NAMALWA (cell line): ENCODE results near the gene OR6B2.

Experiments used
- DNase-seq: peaks from one replicate; pipeline ENCODE4 v3.0.0-alpha.2; 2015; ENCODE audit warnings: low spot score

Gene OR6B2

GRCh38 chr2:240041363-240041762, 11.1 kb upstream of the OR6B2 start:
- no peak for DNase-seq

GRCh38 chr2:240037358-240037757, 7.1 kb upstream of the OR6B2 start:
- DNase-seq, result no peak

- no peak for DNase-seq
These were observed 3.1 kb upstream of the OR6B2 start for GRCh38 chr2:240033330-240033678.

- no peak for DNase-seq
These were observed 2.4 kb upstream of the OR6B2 start for GRCh38 chr2:240032406-240033329.

GRCh38 chr2:240024766-240025165, 5.5 kb downstream of the OR6B2 start:
- peak; percentile 62 for DNase-seq

GRCh38 chr2:240023792-240024191, 6.4 kb downstream of the OR6B2 start:
- DNase-seq, result no peak

- peak; percentile 71 for DNase-seq
These were observed 8.6 kb downstream of the OR6B2 start for GRCh38 chr2:240021488-240022104.

- no peak for DNase-seq
These were observed 12.0 kb downstream of the OR6B2 start for GRCh38 chr2:240018071-240018750.

GRCh38 chr2:240014327-240014726, 15.9 kb downstream of the OR6B2 start:
- no peak for DNase-seq

GRCh38 chr2:240013343-240013742, 16.9 kb downstream of the OR6B2 start:
- DNase-seq, result peak; percentile 49

- DNase-seq, result no peak
These were observed 27.2 kb downstream of the OR6B2 start for GRCh38 chr2:240002983-240003382.

GRCh38 chr2:240000671-240001070, 29.6 kb downstream of the OR6B2 start:
- no peak for DNase-seq

- no peak for DNase-seq
These were observed 32.4 kb downstream of the OR6B2 start for GRCh38 chr2:239997686-239998409.

GRCh38 chr2:239994086-239994485, 36.1 kb downstream of the OR6B2 start:
- no peak for DNase-seq

- no peak for DNase-seq
These were observed 36.9 kb downstream of the OR6B2 start for GRCh38 chr2:239993291-239993690.

GRCh38 chr2:239991689-239992314, 38.4 kb downstream of the OR6B2 start:
- DNase-seq, result peak; percentile 60

GRCh38 chr2:239990966-239991365, 39.3 kb downstream of the OR6B2 start:
- no peak for DNase-seq

GRCh38 chr2:239985356-239985755, 44.9 kb downstream of the OR6B2 start:
- DNase-seq, result no peak

- DNase-seq, result no peak
These were observed 45.6 kb downstream of the OR6B2 start for GRCh38 chr2:239984421-239985194.

GRCh38 chr2:239983004-239983778, 47.0 kb downstream of the OR6B2 start:
- no peak for DNase-seq
